CD14-positive monocyte (primary cell): ENCODE results near the gene TANGO6. TPM values are rescaled to one million over a fixed set of nuclear protein-coding genes. Genes with fewer than 3 reads are reported as not detected.

Experiments used
- DNase-seq, 3 donors: peaks; one replicate each; pipeline ENCODE4 v3.0.0-alpha.2; 2011 to 2022
- H2AFZ ChIP-seq: 2 replicates; pipeline ENCODE4 v1.6.0; 2012; ENCODE audit warnings: mild to moderate bottlenecking, low read depth, low read length, inconsistent platforms; ENCODE audit not compliant: insufficient read depth, poor library complexity, severe bottlenecking
- H3K27ac ChIP-seq, 2 donors: 1 replicate in 1 of 2; 2 replicates in 1 of 2; pipeline ENCODE4 v1.5.1; 2012 to 2013; ENCODE audit warnings: low read length in 2 of 2, control low read depth in 1 of 2, inconsistent platforms in 1 of 2, low read depth in 1 of 2, mild to moderate bottlenecking in 1 of 2
- H3K27me3 ChIP-seq, 2 donors: one replicate each; pipeline versions ENCODE4 v1.6.0 to v1.6.1; 2011 to 2013; ENCODE audit warnings: low read length in 2 of 2; ENCODE audit not compliant: control insufficient read depth in 2 of 2, insufficient read depth in 2 of 2
- H3K36me3 ChIP-seq, 2 donors: replicated peaks in 1 of 2; 1 replicate in 1 of 2; 2 replicates in 1 of 2; pipeline versions ENCODE4 v1.5.1 to v1.6.1; 2012 to 2013; ENCODE audit warnings: low read length in 2 of 2, control low read depth in 1 of 2, inconsistent platforms in 1 of 2, mild to moderate bottlenecking in 1 of 2; ENCODE audit not compliant: insufficient read depth in 2 of 2, control insufficient read depth in 1 of 2
- H3K4me1 ChIP-seq, 2 donors: 1 replicate in 1 of 2; 2 replicates in 1 of 2; pipeline versions ENCODE4 v1.5.1 to v1.6.1; 2012 to 2013; ENCODE audit warnings: low read length in 2 of 2, control low read depth in 1 of 2, inconsistent platforms in 1 of 2, mild to moderate bottlenecking in 1 of 2, moderate library complexity in 1 of 2; ENCODE audit not compliant: insufficient read depth in 2 of 2, control insufficient read depth in 1 of 2
- H3K4me2 ChIP-seq: replicated peaks from 2 replicates; pipeline ENCODE3; 2012; ENCODE audit warnings: low read length, moderate library complexity, mild to moderate bottlenecking; ENCODE audit not compliant: poor library complexity, severe bottlenecking; ENCODE audit errors: extremely low read depth
- H3K4me3 ChIP-seq, 3 experiments: fragments of 200-600 bp in 1 of 3; sonication (generic) in 1 of 3; replicated peaks in 1 of 3; 1 replicate in 2 of 3; 2 replicates in 1 of 3; pipeline ENCODE4 v1.5.1; 2011 to 2013; ENCODE audit warnings: low read length in 3 of 3, mild to moderate bottlenecking in 3 of 3, control low read depth in 2 of 3, low read depth in 2 of 3, inconsistent platforms in 1 of 3, moderate library complexity in 1 of 3
- H3K79me2 ChIP-seq: 2 replicates; pipeline ENCODE4 v1.6.0; 2012; ENCODE audit warnings: mild to moderate bottlenecking, control low read depth, inconsistent platforms, low read length, moderate library complexity; ENCODE audit not compliant: insufficient read depth
- H3K9ac ChIP-seq: 2 replicates; pipeline ENCODE4 v1.6.0; 2017; ENCODE audit warnings: low read length, mild to moderate bottlenecking; ENCODE audit not compliant: insufficient read depth, poor library complexity, severe bottlenecking
- H3K9me3 ChIP-seq, 2 donors: replicated peaks in 1 of 2; 1 replicate in 1 of 2; 2 replicates in 1 of 2; pipeline versions ENCODE4 v1.5.1 to v1.6.1; 2012 to 2013; ENCODE audit warnings: low read length in 2 of 2, control low read depth in 1 of 2; ENCODE audit not compliant: control insufficient read depth in 1 of 2, insufficient read depth in 1 of 2
- H4K20me1 ChIP-seq: 2 replicates; pipeline ENCODE4 v1.6.0; 2012; ENCODE audit warnings: mild to moderate bottlenecking, low read length, control low read depth, moderate library complexity; ENCODE audit not compliant: insufficient read depth
- H3K27ac Mint-ChIP-seq, 7 donors: one replicate each; pipeline ENCODE4 v1.8.0; 2020; ENCODE audit warnings: mild to moderate bottlenecking in 7 of 7, mixed read lengths in 7 of 7, moderate library complexity in 6 of 7, inconsistent platforms in 2 of 7
- H3K27me3 Mint-ChIP-seq, 3 donors: one replicate each; pipeline ENCODE4 v1.8.0; 2021 to 2022; ENCODE audit warnings: low read depth in 3 of 3, mild to moderate bottlenecking in 3 of 3, mixed read lengths in 3 of 3, moderate library complexity in 3 of 3, inconsistent platforms in 1 of 3
- H3K36me3 Mint-ChIP-seq, 2 donors: one replicate each; pipeline ENCODE4 v1.8.0; 2020; ENCODE audit warnings: mixed read lengths in 2 of 2, inconsistent platforms in 1 of 2, mild to moderate bottlenecking in 1 of 2
- H3K4me1 Mint-ChIP-seq: one replicate; pipeline ENCODE4 v1.8.0; 2020; ENCODE audit warnings: mild to moderate bottlenecking, mixed read lengths
- H3K4me3 Mint-ChIP-seq, 2 donors: one replicate each; pipeline ENCODE4 v1.8.0; 2020; ENCODE audit warnings: mild to moderate bottlenecking in 2 of 2, mixed read lengths in 2 of 2, moderate library complexity in 1 of 2
- H3K9me3 Mint-ChIP-seq, 7 donors: one replicate each; pipeline ENCODE4 v1.8.0; 2020 to 2022; ENCODE audit warnings: mixed read lengths in 7 of 7, mild to moderate bottlenecking in 6 of 7, moderate library complexity in 6 of 7, inconsistent platforms in 2 of 7
- WGBS: methylation state at CpG from one replicate; pipeline ENCODE4 v1.1.5; 2013; ENCODE audit warnings: missing lambda C conversion rate; ENCODE audit not compliant: insufficient coverage; 5-methylcytosine and 5-hydroxymethylcytosine counted together
- intact Hi-C, 2 donors: fragments of 100-400 bp; cut with micrococcal nuclease; formaldehyde crosslinking; loops; one replicate each; pipeline versions ENCODE4 v1.15.0 to v1.15.1; 2023
- polyA plus RNA-seq, 3 donors: library from polyadenylated mRNA; depleted of rRNA in 1 of 3; unstranded in 2 of 3; stranded (reverse) in 1 of 3; fragments of 300-500 nt in 2 of 3; fragments of >200 nt in 1 of 3; fragmentation: Illumina TruSeq in 2 of 3; gene quantifications; 1 replicate in 2 of 3; 2 replicates in 1 of 3; pipeline ENCODE4 v1.2.3, GENCODE V29; 2012 to 2021
- TF ChIP-seq, protein P1 (sequence below): fragments of 200-600 bp; IDR thresholded peaks from one replicate; pipeline ENCODE4 v1.8.0; 2022; ENCODE audit warnings: antibody characterized with exemption, mild to moderate bottlenecking

TANGO6 gene
- polyA plus RNA-seq, 3 donors: 6.5 to 8.1 (median 7.3) TPM

GRCh38 chr16:68875871-68876270 lies 32.5 kb downstream of the TANGO6 start:
- no peaks in the 10 kb centered on the region for H3K4me1 ChIP-seq
- TF ChIP-seq, protein P1, sequence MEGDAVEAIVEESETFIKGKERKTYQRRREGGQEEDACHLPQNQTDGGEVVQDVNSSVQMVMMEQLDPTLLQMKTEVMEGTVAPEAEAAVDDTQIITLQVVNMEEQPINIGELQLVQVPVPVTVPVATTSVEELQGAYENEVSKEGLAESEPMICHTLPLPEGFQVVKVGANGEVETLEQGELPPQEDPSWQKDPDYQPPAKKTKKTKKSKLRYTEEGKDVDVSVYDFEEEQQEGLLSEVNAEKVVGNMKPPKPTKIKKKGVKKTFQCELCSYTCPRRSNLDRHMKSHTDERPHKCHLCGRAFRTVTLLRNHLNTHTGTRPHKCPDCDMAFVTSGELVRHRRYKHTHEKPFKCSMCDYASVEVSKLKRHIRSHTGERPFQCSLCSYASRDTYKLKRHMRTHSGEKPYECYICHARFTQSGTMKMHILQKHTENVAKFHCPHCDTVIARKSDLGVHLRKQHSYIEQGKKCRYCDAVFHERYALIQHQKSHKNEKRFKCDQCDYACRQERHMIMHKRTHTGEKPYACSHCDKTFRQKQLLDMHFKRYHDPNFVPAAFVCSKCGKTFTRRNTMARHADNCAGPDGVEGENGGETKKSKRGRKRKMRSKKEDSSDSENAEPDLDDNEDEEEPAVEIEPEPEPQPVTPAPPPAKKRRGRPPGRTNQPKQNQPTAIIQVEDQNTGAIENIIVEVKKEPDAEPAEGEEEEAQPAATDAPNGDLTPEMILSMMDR: no peak
- no peak overlapping the region for H2AFZ ChIP-seq
- no peak overlapping the region for H3K27ac ChIP-seq
- no CpG with 5 or more reads among the region's 4 CpGs for WGBS
- peaks cover 60 to 79% of the 10 kb centered on the region in 2 donors for H3K36me3 ChIP-seq
- intact Hi-C loops: no loop called here
- H3K27me3 ChIP-seq: no peaks in the 10 kb centered on the region
- no peaks in the 10 kb centered on the region for H3K9me3 ChIP-seq
- peaks cover 60 to 80% of the 10 kb centered on the region in 2 donors for H3K36me3 Mint-ChIP-seq
- peaks cover 2% of the 10 kb centered on the region for H3K4me1 Mint-ChIP-seq
- peaks cover 0 to 3% (median 0%) of the 10 kb centered on the region in 7 donors for H3K9me3 Mint-ChIP-seq
- no peaks in the 10 kb centered on the region for H4K20me1 ChIP-seq
- H3K4me2 ChIP-seq: no peak overlapping the region
- no peak overlapping the region for H3K4me3 ChIP-seq
- H3K27me3 Mint-ChIP-seq: peaks cover 0 to 6% (median 0%) of the 10 kb centered on the region in 3 donors
- H3K4me3 Mint-ChIP-seq: no peak overlapping the region
- DNase-seq: no peak
- no peak overlapping the region for H3K27ac Mint-ChIP-seq
- no peaks in the 10 kb centered on the region for H3K79me2 ChIP-seq
- H3K9ac ChIP-seq: no peak overlapping the region

DNA sequence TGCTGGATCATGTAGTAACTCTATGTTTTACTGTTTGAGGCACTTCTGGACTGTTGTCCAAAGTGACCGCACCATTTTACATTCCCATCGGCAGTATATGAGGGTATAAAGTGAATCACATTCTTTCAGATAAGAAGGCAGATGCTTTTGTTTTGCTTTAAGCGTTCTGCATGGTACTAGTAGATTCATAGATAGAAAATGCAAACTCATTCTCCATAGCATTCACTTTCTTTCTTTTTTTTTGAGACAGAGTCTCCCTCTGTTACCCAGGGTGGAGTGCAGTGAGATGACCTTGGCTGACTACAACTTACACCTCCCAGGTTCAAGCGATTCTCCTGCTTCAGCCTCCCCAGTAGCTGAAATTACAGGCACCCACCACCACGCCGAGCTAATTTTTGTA lies 40.4 kb downstream of the TANGO6 start:
- Histone ChIP-seq H3K9me3 (no peaks in the 10 kb centered on the region), H3K4me1 (no peaks in the 10 kb centered on the region), H3K79me2 (no peaks in the 10 kb centered on the region), H2AFZ (no peak overlapping the region), H3K27me3 (no peaks in the 10 kb centered on the region), H3K27ac (no peak overlapping the region), H4K20me1 (no peaks in the 10 kb centered on the region), H3K9ac (no peak overlapping the region), H3K4me2 (no peak overlapping the region), H3K36me3 (peaks cover 31 to 44% of the 10 kb centered on the region in 2 donors), H3K4me3 (no peak overlapping the region)
- no peaks in the 10 kb centered on the region for H3K27me3 Mint-ChIP-seq
- DNase-seq: no peak
- TF ChIP-seq, protein P1: no peak
- H3K36me3 Mint-ChIP-seq: peaks cover 43 to 48% of the 10 kb centered on the region in 2 donors
- H3K27ac Mint-ChIP-seq: peak overlapping the region in 1 of 7 donors; percentile 33
- peaks cover 14% of the 10 kb centered on the region for H3K4me1 Mint-ChIP-seq
- WGBS: no CpG with 5 or more reads among the region's 6 CpGs
- intact Hi-C loops: no loop called here
- H3K9me3 Mint-ChIP-seq: no peaks in the 10 kb centered on the region
- no peak overlapping the region for H3K4me3 Mint-ChIP-seq
